Measurements from ENCODE around the gene DGKB. TPM values are rescaled to one million over a fixed set of nuclear protein-coding genes. Genes with fewer than 3 reads are reported as not detected.

DGKB gene
- polyA plus RNA-seq, 1 donor (not counting 4 experiments of a cell fraction or from before 2014, with no cell fraction given) = 0.01 TPM

GRCh38 chr7:14905764-14906163 lies 3.2 kb upstream of the DGKB start:
- Histone ChIP-seq H2AFZ (ENCODE audit: control insufficient read depth, low read length) (no peak overlapping the region), H3K4me1 (ENCODE audit: control insufficient read depth, extremely low read depth, insufficient read depth, low read length) (no peaks in the 10 kb centered on the region), H3K36me3 (ENCODE audit: control insufficient read depth in 2 of 2, extremely low read depth in 1 of 2, insufficient read depth in 2 of 2, low read length in 2 of 2) (no peaks in the 10 kb centered on the region), H3K9ac (ENCODE audit: control insufficient read depth, extremely low read depth, insufficient read depth, low read length) (no peak overlapping the region), H3K79me2 (ENCODE audit: control insufficient read depth, insufficient read depth, low read length) (no peaks in the 10 kb centered on the region), H3K4me3 (ENCODE audit: control insufficient read depth in 2 of 3, extremely low read depth in 1 of 3, insufficient read depth in 2 of 3, low read depth in 1 of 3, low read length in 3 of 3) (no peak overlapping the region), H4K20me1 (ENCODE audit: control insufficient read depth, extremely low read depth, insufficient read depth, low read length) (no peaks in the 10 kb centered on the region), H3K27ac (ENCODE audit: control insufficient read depth, insufficient read depth, low read length) (no peak overlapping the region), H3K9me1 (ENCODE audit: control insufficient read depth, extremely low read depth, insufficient read depth, low read length) (no peaks in the 10 kb centered on the region), H3K9me3 (ENCODE audit: control insufficient read depth, low read depth, low read length) (no peaks in the 10 kb centered on the region), H3K27me3 (ENCODE audit: control insufficient read depth, extremely low read depth, insufficient read depth, low read length) (peaks cover 13% of the 10 kb centered on the region), H3K4me2 (ENCODE audit: control insufficient read depth, extremely low read depth, insufficient read depth, low read depth, low read length) (no peak overlapping the region)
- dilution Hi-C loops (cut with MboI; ENCODE audit: extremely low pct_ligation_motif_present, low sequenced_read_pairs) = no loop called here
- DNase-seq (ENCODE audit: low read depth, low spot score) = no peak
- no peak for TF ChIP-seq EZH2 (IDR thresholded peaks at IDR 0.05; ENCODE audit: low read length)
- no peak for TF ChIP-seq CTCF (optimal IDR thresholded peaks at IDR 0.05 in 1 of 3, IDR thresholded peaks at IDR 0.05 in 1 of 3, conservative IDR thresholded peaks at IDR 0.05 in 1 of 3; ENCODE audit: extremely low read depth in 1 of 3, insufficient read depth in 2 of 3, low read length in 3 of 3)
- no peak for FAIRE-seq

- Histone ChIP-seq H3K9ac (ENCODE audit: control insufficient read depth, extremely low read depth, insufficient read depth, low read length) (no peak overlapping the region), H2AFZ (ENCODE audit: control insufficient read depth, low read length) (no peak overlapping the region), H3K27ac (ENCODE audit: control insufficient read depth, insufficient read depth, low read length) (no peak overlapping the region), H3K4me1 (ENCODE audit: control insufficient read depth, extremely low read depth, insufficient read depth, low read length) (no peaks in the 10 kb centered on the region), H3K27me3 (ENCODE audit: control insufficient read depth, extremely low read depth, insufficient read depth, low read length) (peaks cover 13% of the 10 kb centered on the region), H4K20me1 (ENCODE audit: control insufficient read depth, extremely low read depth, insufficient read depth, low read length) (no peaks in the 10 kb centered on the region), H3K79me2 (ENCODE audit: control insufficient read depth, insufficient read depth, low read length) (no peaks in the 10 kb centered on the region), H3K9me3 (ENCODE audit: control insufficient read depth, low read depth, low read length) (no peaks in the 10 kb centered on the region), H3K9me1 (ENCODE audit: control insufficient read depth, extremely low read depth, insufficient read depth, low read length) (no peaks in the 10 kb centered on the region), H3K36me3 (ENCODE audit: control insufficient read depth in 2 of 2, extremely low read depth in 1 of 2, insufficient read depth in 2 of 2, low read length in 2 of 2) (no peaks in the 10 kb centered on the region), H3K4me3 (ENCODE audit: control insufficient read depth in 2 of 3, extremely low read depth in 1 of 3, insufficient read depth in 2 of 3, low read depth in 1 of 3, low read length in 3 of 3) (no peak overlapping the region), H3K4me2 (ENCODE audit: control insufficient read depth, extremely low read depth, insufficient read depth, low read depth, low read length) (no peak overlapping the region)
- no peak for TF ChIP-seq EZH2 (IDR thresholded peaks at IDR 0.05; ENCODE audit: low read length)
- no peak for TF ChIP-seq CTCF (optimal IDR thresholded peaks at IDR 0.05 in 1 of 3, IDR thresholded peaks at IDR 0.05 in 1 of 3, conservative IDR thresholded peaks at IDR 0.05 in 1 of 3; ENCODE audit: extremely low read depth in 1 of 3, insufficient read depth in 2 of 3, low read length in 3 of 3)
- no peak for DNase-seq (ENCODE audit: low read depth, low spot score)
- dilution Hi-C loops (cut with MboI; ENCODE audit: extremely low pct_ligation_motif_present, low sequenced_read_pairs) = no loop called here
- FAIRE-seq = no peak
These were observed 2.5 kb downstream of the DGKB start for GRCh38 chr7:14900051-14900450.

Data from keratinocyte (primary cell).